Upper lobe of right lung (tissue), 1 donor: Measurements from ENCODE around the gene GID4. TPM values are rescaled to one million over a fixed set of nuclear protein-coding genes. Genes with fewer than 3 reads are reported as not detected.

Experiments used
- ATAC-seq: fragments of 200-7000 bp; cut with Tn5 transposase; one replicate; pipeline ENCODE4 v1.9.1; 2020; ENCODE audit warnings: mild to moderate bottlenecking, moderate library complexity
- DNase-seq: peaks from one replicate; pipeline ENCODE4 v3.0.0-alpha.2; 2020
- H3K27ac ChIP-seq: fragments of 200-600 bp; one replicate; pipeline ENCODE4 v1.8.0; 2022
- H3K27me3 ChIP-seq: fragments of 200-600 bp; one replicate; pipeline ENCODE4 v1.8.0; 2022; ENCODE audit warnings: mild to moderate bottlenecking
- H3K36me3 ChIP-seq: fragments of 200-600 bp; one replicate; pipeline ENCODE4 v1.8.0; 2022
- H3K4me1 ChIP-seq: fragments of 200-600 bp; one replicate; pipeline ENCODE4 v1.8.0; 2022
- H3K4me3 ChIP-seq: fragments of 200-600 bp; one replicate; pipeline ENCODE4 v1.8.0; 2022; ENCODE audit warnings: mild to moderate bottlenecking
- H3K9me3 ChIP-seq: fragments of 200-600 bp; one replicate; pipeline ENCODE4 v1.8.0; 2022
- intact Hi-C: fragments of 100-400 bp; cut with DNase I; formaldehyde crosslinking; loops from one replicate; pipeline ENCODE4 v1.11.0; 2022
- total RNA-seq: library from RNA; stranded (reverse); fragmentation: NEBNext Ultra II Directional; extraction: Animal tissue kit (Norgen Biotek cat#: 25700); gene quantifications from one replicate; pipeline ENCODE4 v1.2.1, GENCODE V29; 2021
- TF ChIP-seq, protein P1 (sequence below): fragments of 200-600 bp; IDR thresholded peaks from one replicate; pipeline ENCODE4 v1.8.0; 2022; ENCODE audit warnings: antibody characterized with exemption
- donor health status: DM: no; HTN: yes; CAD: no; lungs with severe emphysema.

The GID4 gene
- total RNA-seq, 1 donor from 2014 or later: 11.6 TPM

DNA sequence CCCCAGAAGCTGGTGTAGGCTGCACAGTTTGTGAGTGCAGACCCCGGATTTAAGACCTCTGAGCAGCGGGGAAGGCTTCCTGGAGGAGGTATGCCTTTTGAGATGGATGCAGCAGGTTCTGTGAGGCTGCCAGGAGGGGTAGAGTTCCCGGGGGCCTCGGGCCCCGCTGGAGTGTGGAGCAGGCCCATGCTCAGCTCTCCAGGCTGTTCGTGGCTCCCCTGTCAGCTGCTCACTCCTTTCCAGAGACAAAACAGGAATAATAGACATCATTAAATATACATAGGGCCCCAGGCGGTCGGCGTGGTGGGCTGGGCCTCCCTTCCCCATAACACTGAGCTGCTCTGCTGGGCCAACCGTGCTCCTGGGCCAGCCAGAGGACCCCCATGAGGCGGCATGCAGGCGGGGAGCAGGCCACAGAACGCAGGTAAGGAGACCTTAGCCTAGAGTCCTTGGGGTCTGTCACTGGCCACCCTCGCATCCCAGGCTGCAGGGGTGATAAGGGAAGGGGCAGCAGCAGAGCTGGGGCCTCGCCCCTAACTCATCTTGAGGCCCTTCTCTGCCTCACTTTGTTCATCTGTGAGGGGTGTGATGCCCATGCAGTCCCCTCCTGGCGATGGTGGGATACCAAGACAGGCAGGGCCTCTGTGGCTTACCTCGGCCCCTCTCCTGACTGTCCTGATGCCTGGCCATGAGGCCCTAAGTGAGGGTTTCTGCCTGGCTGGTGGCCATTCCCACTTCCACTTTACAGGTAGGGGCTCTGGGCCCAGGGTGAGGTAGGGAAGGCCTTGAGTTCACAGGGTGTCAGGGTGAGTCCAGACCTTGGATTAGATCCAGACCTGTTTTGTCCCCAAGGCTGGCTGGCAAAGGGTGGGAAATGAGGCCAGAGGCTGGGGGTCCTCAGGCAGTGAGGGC lies 69.4 kb downstream of the GID4 start, which contains the start of gene MYO15A:
Gene MYO15A (plus strand): TSS at position 356 of the 912 bp plus-strand sequence. CDS start 10,045 bp downstream, outside the sequence.
- no peak for ATAC-seq
- intact Hi-C loops: no loop called here
- TF ChIP-seq, protein P1, sequence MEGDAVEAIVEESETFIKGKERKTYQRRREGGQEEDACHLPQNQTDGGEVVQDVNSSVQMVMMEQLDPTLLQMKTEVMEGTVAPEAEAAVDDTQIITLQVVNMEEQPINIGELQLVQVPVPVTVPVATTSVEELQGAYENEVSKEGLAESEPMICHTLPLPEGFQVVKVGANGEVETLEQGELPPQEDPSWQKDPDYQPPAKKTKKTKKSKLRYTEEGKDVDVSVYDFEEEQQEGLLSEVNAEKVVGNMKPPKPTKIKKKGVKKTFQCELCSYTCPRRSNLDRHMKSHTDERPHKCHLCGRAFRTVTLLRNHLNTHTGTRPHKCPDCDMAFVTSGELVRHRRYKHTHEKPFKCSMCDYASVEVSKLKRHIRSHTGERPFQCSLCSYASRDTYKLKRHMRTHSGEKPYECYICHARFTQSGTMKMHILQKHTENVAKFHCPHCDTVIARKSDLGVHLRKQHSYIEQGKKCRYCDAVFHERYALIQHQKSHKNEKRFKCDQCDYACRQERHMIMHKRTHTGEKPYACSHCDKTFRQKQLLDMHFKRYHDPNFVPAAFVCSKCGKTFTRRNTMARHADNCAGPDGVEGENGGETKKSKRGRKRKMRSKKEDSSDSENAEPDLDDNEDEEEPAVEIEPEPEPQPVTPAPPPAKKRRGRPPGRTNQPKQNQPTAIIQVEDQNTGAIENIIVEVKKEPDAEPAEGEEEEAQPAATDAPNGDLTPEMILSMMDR: no peak
- no peaks in the 10 kb centered on the region for H3K4me1 ChIP-seq
- no peaks in the 10 kb centered on the region for H3K9me3 ChIP-seq
- no peaks in the 10 kb centered on the region for H3K27me3 ChIP-seq
- DNase-seq: no peak
- H3K27ac ChIP-seq: no peak within 1 kb of the TSS
- peaks cover 13% of the 10 kb centered on the region for H3K36me3 ChIP-seq
- no peak within 1 kb of the TSS for H3K4me3 ChIP-seq

DNA sequence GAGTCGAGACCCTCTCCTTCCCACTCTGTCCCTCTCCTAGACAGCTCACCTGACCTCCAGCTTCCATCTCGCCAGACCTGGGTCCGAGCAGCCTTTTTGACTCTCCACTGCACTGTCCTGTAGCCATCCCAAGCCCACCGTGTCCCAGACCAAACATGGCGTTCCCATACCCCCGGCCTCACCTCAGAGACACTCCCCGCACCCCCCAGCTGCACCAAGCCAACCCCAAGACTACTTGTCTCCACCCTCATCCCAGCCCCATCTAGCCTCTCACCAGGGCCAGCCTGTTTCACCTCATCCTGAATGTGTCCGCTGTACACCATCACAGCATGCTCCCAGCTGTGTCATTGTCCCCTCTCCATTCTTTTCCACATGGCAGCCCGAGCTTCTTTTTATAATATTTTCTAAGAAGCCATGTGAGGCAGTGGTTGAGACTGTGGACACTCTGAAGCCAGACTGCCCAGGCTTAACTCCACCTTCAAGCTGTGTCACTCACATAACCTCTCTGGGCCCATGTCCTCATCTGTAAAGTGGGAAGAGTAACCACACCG lies 70.8 kb downstream of the GID4 start:
- Histone ChIP-seq H3K36me3 (peaks cover 10% of the 10 kb centered on the region), H3K27me3 (no peaks in the 10 kb centered on the region), H3K9me3 (no peaks in the 10 kb centered on the region), H3K27ac (no peak overlapping the region), H3K4me3 (no peak overlapping the region), H3K4me1 (no peaks in the 10 kb centered on the region)
- DNase-seq (no peak), ATAC-seq (no peak)
- TF ChIP-seq, protein P1: no peak
- intact Hi-C loops: no loop called here

DNA sequence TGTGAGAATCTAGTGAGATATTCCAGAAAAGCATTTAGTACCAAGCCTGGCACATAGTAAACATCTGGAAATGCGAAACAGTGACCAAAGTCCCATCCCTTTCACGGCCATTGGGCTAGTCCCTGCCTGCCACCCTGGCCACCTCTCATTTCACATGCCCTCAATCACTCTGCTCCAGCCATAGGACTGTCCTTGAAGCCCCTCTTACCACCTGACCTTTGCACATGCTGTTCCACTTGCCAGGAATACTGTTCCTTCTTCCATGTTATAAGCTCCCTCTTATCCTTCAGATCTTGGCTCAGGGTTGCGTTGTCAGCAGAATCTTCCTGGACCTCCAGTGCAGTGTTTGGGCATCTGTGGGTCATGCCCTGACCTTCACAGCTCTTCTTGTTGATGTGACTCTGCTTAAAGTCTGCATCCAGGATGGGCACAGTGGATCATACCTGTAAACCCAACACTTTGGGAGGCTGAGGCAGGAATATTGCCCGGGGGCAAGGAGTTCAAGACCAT lies 71.5 kb downstream of the GID4 start:
- DNase-seq: no peak
- TF ChIP-seq, protein P1: no peak
- Histone ChIP-seq H3K27ac (no peak overlapping the region), H3K36me3 (peaks cover 10% of the 10 kb centered on the region), H3K4me1 (no peaks in the 10 kb centered on the region), H3K27me3 (no peaks in the 10 kb centered on the region), H3K4me3 (no peak overlapping the region), H3K9me3 (no peaks in the 10 kb centered on the region)
- intact Hi-C loops: no loop called here
- no peak for ATAC-seq

DNA sequence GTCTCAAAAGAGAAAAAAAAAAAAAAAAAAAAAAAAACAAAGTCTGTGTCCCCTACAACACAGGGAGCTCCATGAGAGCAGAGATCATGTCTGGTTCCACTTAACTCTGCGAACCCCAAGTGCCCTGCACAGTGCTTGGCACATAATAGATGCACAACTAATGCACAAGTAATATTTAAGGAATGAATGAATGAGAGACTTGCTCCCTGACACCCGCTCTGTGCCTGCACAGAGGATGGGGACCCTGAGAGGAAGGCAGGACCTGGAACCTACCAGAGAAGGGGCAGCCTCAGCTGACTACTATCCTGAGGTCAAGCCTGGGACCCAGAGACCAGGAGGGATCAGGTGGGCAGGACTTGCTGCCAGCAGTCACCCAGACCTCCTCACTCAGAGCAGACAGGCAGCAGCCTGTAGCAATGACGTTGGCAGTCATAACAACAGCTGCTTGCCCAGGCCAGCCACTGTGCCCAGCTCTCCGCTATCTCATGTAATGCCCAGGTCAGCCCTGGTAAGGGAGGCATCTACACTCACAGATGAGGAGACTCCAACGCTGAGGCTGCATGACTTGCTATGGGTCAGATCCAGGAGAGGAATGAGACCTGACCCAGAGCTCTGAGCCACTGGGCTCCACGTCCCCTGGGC lies 72.2 kb downstream of the GID4 start:
- intact Hi-C loops: no loop called here
- TF ChIP-seq, protein P1: no peak
- H3K4me1 ChIP-seq: no peaks in the 10 kb centered on the region
- H3K36me3 ChIP-seq: peaks cover 10% of the 10 kb centered on the region
- no peak overlapping the region for H3K4me3 ChIP-seq
- ATAC-seq: no peak
- H3K27me3 ChIP-seq: no peaks in the 10 kb centered on the region
- no peak overlapping the region for H3K27ac ChIP-seq
- DNase-seq: no peak
- H3K9me3 ChIP-seq: no peaks in the 10 kb centered on the region

DNA sequence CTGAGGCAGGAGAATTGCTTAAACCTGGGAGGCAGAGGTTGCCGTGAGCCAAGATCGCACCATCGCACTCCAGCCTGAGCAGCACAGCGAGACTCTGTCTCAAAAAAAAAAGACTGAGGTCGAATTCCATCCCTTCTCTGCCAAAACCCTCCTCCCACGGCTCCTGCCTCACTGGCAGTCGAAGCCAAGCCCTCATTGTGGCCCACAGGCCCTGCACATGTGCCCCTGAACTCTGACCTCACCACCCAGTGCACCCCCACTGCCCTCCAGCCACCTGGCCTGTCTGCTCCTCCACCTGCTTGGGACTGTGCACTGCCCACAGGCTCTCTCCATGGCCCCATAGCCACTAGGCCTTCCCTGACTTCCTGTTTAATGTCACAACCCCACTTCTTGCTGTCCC lies 76.3 kb downstream of the GID4 start:
- intact Hi-C loops: no loop called here
- Histone ChIP-seq H3K4me3 (no peak overlapping the region), H3K27ac (no peak overlapping the region), H3K9me3 (no peaks in the 10 kb centered on the region), H3K4me1 (no peaks in the 10 kb centered on the region), H3K36me3 (no peaks in the 10 kb centered on the region), H3K27me3 (no peaks in the 10 kb centered on the region)
- DNase-seq (no peak), ATAC-seq (no peak)
- TF ChIP-seq, protein P1: no peak
